Adrenal gland (tissue), 5 donors: ENCODE measurements around the gene MUC6.

ENCODE experiments used
- POLR2A ChIP-seq, 2 donors: fragments of 450-650 bp; IDR thresholded peaks; one replicate each; pipeline ENCODE4 v1.6.1; 2017; ENCODE audit warnings: antibody characterized with exemption in 2 of 2, mild to moderate bottlenecking in 2 of 2, moderate library complexity in 1 of 2
- TF ChIP-seq, protein P1 (sequence below), 6 experiments: fragments of 450-650 bp in 4 of 6; fragments of 200-600 bp in 2 of 6; sonication (generic) in 1 of 6; IDR thresholded peaks; 1 replicate in 5 of 6; 2 replicates in 1 of 6; pipeline versions ENCODE4 v1.5.1 to v1.8.0; 2016 to 2021; ENCODE audit warnings: antibody characterized with exemption in 6 of 6, mild to moderate bottlenecking in 2 of 6, moderate library complexity in 1 of 6
- donor health status: DM: no; HTN: no; CAD: no.

GRCh38 chr11:1082346-1082727 is 45.8 kb upstream of the MUC6 start:
- TF ChIP-seq, protein P1, sequence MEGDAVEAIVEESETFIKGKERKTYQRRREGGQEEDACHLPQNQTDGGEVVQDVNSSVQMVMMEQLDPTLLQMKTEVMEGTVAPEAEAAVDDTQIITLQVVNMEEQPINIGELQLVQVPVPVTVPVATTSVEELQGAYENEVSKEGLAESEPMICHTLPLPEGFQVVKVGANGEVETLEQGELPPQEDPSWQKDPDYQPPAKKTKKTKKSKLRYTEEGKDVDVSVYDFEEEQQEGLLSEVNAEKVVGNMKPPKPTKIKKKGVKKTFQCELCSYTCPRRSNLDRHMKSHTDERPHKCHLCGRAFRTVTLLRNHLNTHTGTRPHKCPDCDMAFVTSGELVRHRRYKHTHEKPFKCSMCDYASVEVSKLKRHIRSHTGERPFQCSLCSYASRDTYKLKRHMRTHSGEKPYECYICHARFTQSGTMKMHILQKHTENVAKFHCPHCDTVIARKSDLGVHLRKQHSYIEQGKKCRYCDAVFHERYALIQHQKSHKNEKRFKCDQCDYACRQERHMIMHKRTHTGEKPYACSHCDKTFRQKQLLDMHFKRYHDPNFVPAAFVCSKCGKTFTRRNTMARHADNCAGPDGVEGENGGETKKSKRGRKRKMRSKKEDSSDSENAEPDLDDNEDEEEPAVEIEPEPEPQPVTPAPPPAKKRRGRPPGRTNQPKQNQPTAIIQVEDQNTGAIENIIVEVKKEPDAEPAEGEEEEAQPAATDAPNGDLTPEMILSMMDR (IDR thresholded peaks at IDR 0.05) = no peak
- no peak for TF ChIP-seq POLR2A (IDR thresholded peaks at IDR 0.05)
